Gastroesophageal sphincter (tissue), 4 donors: Measurements from ENCODE around the gene HPSE2. TPM values are rescaled to one million over a fixed set of nuclear protein-coding genes. Genes with fewer than 3 reads are reported as not detected.

ENCODE experiments used
- ATAC-seq: fragments of 150-250 bp; one replicate; pipeline ENCODE4 v1.9.1; 2016; ENCODE audit warnings: mild to moderate bottlenecking, moderate library complexity
- H3K27ac ChIP-seq, 4 donors: fragments of 200-600 bp; sonication (generic) in 3 of 4; 1 replicate in 3 of 4; 2 replicates in 1 of 4; pipeline ENCODE4 v1.5.1; 2016 to 2019
- H3K27me3 ChIP-seq: fragments of 200-600 bp; sonication (generic); one replicate; pipeline ENCODE4 v1.5.1; 2019
- H3K36me3 ChIP-seq, 2 donors: fragments of 200-600 bp; sonication (generic); one replicate each; pipeline ENCODE4 v1.5.1; 2019; ENCODE audit warnings: control low read depth in 1 of 2
- H3K4me1 ChIP-seq, 3 donors: fragments of 200-600 bp; sonication (generic); 1 replicate in 2 of 3; 2 replicates in 1 of 3; pipeline ENCODE4 v1.5.1; 2016 to 2019; ENCODE audit warnings: control low read depth in 2 of 3
- H3K4me3 ChIP-seq, 2 donors: fragments of 200-600 bp; sonication (generic); one replicate each; pipeline ENCODE4 v1.5.1; 2019; ENCODE audit warnings: mild to moderate bottlenecking in 1 of 2, moderate library complexity in 1 of 2
- H3K9me3 ChIP-seq, 3 donors: fragments of 200-600 bp; sonication (generic); one replicate each; pipeline ENCODE4 v1.5.1; 2017 to 2019; ENCODE audit warnings: control low read depth in 2 of 3
- CTCF ChIP-seq, 4 experiments: fragments of 200-600 bp in 2 of 4; fragments of 450-650 bp in 2 of 4; sonication (generic) in 1 of 4; IDR thresholded peaks; one replicate each; pipeline ENCODE4 v1.5.1; 2017 to 2019; ENCODE audit warnings: antibody characterized with exemption in 4 of 4, mild to moderate bottlenecking in 2 of 4, moderate library complexity in 2 of 4
- EP300 ChIP-seq: sonication (generic); formaldehyde crosslinking; IDR thresholded peaks from one replicate; pipeline ENCODE4 v1.6.1; 2017; ENCODE audit warnings: antibody characterized with exemption, mild to moderate bottlenecking
- POLR2A ChIP-seq, 2 donors: fragments of 450-650 bp; IDR thresholded peaks; one replicate each; pipeline ENCODE4 v1.6.1; 2017; ENCODE audit warnings: antibody characterized with exemption in 2 of 2, mild to moderate bottlenecking in 2 of 2, moderate library complexity in 1 of 2
- POLR2AphosphoS5 ChIP-seq: sonication (generic); formaldehyde crosslinking; IDR thresholded peaks from one replicate; pipeline ENCODE4 v1.6.1; 2017; ENCODE audit warnings: antibody characterized with exemption
- WGBS, 2 donors: methylation state at CpG; one replicate each; pipeline ENCODE4 v1.1.5; 2018; ENCODE audit warnings: low coverage in 1 of 2; 5-methylcytosine and 5-hydroxymethylcytosine counted together
- total RNA-seq, 4 donors: library from RNA; depleted of rRNA; stranded (reverse); fragments of >200 nt; gene quantifications; one replicate each; pipeline ENCODE4 v1.1.0, GENCODE V29; 2016

Gene HPSE2
- total RNA-seq, 4 donors from 2014 or later: 19.1 to 74.5 (median 58.8) TPM

GRCh38 chr10:98446661-98447221 is 788.9 kb downstream of the HPSE2 start, which contains the start of gene HPS1:
TSS of gene HPS1 (minus strand) at chr10:98446935. CDS start at chr10:98443240, 3,695 bp downstream.
- TF ChIP-seq POLR2A (IDR thresholded peaks at IDR 0.05): peak; percentile 86 to 88
- peak in 3 of 4 experiments; percentile 12 to 41 (median 15) for TF ChIP-seq CTCF (IDR thresholded peaks at IDR 0.05)
- TF ChIP-seq POLR2AphosphoS5: peak; percentile 83
- no peak for TF ChIP-seq EP300
- 15% methylated on average over 8 of the region's 47 CpGs; no CpG with 5 or more reads in 1 of the 2 donors for WGBS, 2 donors
- H3K4me3 ChIP-seq: peak within 1 kb of the TSS; percentile 60 to 74
- no peaks in the 10 kb centered on the region for H3K9me3 ChIP-seq
- H3K4me1 ChIP-seq: peaks cover 0 to 22% (median 0%) of the 10 kb centered on the region in 3 donors
- peaks cover 0 to 36% of the 10 kb centered on the region in 2 donors for H3K36me3 ChIP-seq
- ATAC-seq: peak; percentile 94
- no peaks in the 10 kb centered on the region for H3K27me3 ChIP-seq
- H3K27ac ChIP-seq: peak within 1 kb of the TSS; percentile 58 to 96 (median 90)

GRCh38 chr10:98446151-98446660 is 789.4 kb downstream of the HPSE2 start:
- TF ChIP-seq POLR2AphosphoS5 (peak; percentile 58), EP300 (no peak)
- peak; percentile 59 for ATAC-seq
- Histone ChIP-seq H3K36me3 (peaks cover 0 to 36% of the 10 kb centered on the region in 2 donors), H3K4me3 (peak overlapping the region; percentile 60 to 74), H3K9me3 (no peaks in the 10 kb centered on the region), H3K27ac (peak overlapping the region; percentile 58 to 96 (median 90)), H3K4me1 (peaks cover 0 to 22% (median 0%) of the 10 kb centered on the region in 3 donors), H3K27me3 (no peaks in the 10 kb centered on the region)
- WGBS, 2 donors: 0% methylated on average over 1 of the region's 28 CpGs; no CpG with 5 or more reads in 1 of the 2 donors

GRCh38 chr10:98445200-98445812 is 790.3 kb downstream of the HPSE2 start:
- no peaks in the 10 kb centered on the region for H3K9me3 ChIP-seq
- H3K4me3 ChIP-seq: peak overlapping the region in 1 of 2 donors; percentile 74
- peaks cover 0 to 22% (median 0%) of the 10 kb centered on the region in 3 donors for H3K4me1 ChIP-seq
- TF ChIP-seq POLR2AphosphoS5 (no peak), EP300 (no peak), POLR2A (IDR thresholded peaks at IDR 0.05) (no peak), CTCF (IDR thresholded peaks at IDR 0.05) (no peak)
- ATAC-seq: no peak
- H3K36me3 ChIP-seq: peaks cover 0 to 39% of the 10 kb centered on the region in 2 donors
- peak overlapping the region in 3 of 4 donors; percentile 87 to 96 (median 94) for H3K27ac ChIP-seq
- H3K27me3 ChIP-seq: no peaks in the 10 kb centered on the region
- WGBS, 2 donors: 29 to 86% methylated on average over 2 of the region's 10 CpGs

GRCh38 chr10:98444314-98445006 is 791.2 kb downstream of the HPSE2 start:
- Histone ChIP-seq H3K27me3 (no peaks in the 10 kb centered on the region), H3K4me3 (no peak overlapping the region), H3K36me3 (peaks cover 0 to 47% of the 10 kb centered on the region in 2 donors), H3K9me3 (no peaks in the 10 kb centered on the region), H3K27ac (peak overlapping the region in 1 of 4 donors; percentile 94), H3K4me1 (peaks cover 0 to 22% (median 0%) of the 10 kb centered on the region in 3 donors)
- ATAC-seq: no peak
- no peak for TF ChIP-seq EP300
- TF ChIP-seq POLR2A (IDR thresholded peaks at IDR 0.05): no peak
- no peak for TF ChIP-seq POLR2AphosphoS5
- no peak for TF ChIP-seq CTCF (IDR thresholded peaks at IDR 0.05)
- 54 to 81% methylated on average over 3 to 6 of the region's 9 CpGs for WGBS, 2 donors

- no peak overlapping the region for H3K27ac ChIP-seq
- 73 to 90% methylated on average over 2 of the region's 4 CpGs for WGBS, 2 donors
- H3K9me3 ChIP-seq: no peaks in the 10 kb centered on the region
- no peaks in the 10 kb centered on the region for H3K27me3 ChIP-seq
- no peak overlapping the region for H3K4me3 ChIP-seq
- H3K4me1 ChIP-seq: no peaks in the 10 kb centered on the region
- peaks cover 0 to 80% of the 10 kb centered on the region in 2 donors for H3K36me3 ChIP-seq
- TF ChIP-seq EP300 (no peak), POLR2A (IDR thresholded peaks at IDR 0.05) (no peak), CTCF (IDR thresholded peaks at IDR 0.05) (no peak), POLR2AphosphoS5 (no peak)
- ATAC-seq: no peak
These were observed 796.9 kb downstream of the HPSE2 start for GRCh38 chr10:98438715-98439114.
